Lower lobe of right lung (tissue), 2 donors: ENCODE measurements around the gene CACNA1A. TPM values are rescaled to one million over a fixed set of nuclear protein-coding genes. Genes with fewer than 3 reads are reported as not detected.

Experiments used
- ATAC-seq, 2 donors: fragments of 200-7000 bp; cut with Tn5 transposase; one replicate each; pipeline ENCODE4 v1.9.1; 2020 to 2022; ENCODE audit warnings: mild to moderate bottlenecking in 2 of 2, moderate library complexity in 2 of 2
- DNase-seq: peaks from one replicate; pipeline ENCODE4 v3.0.0-alpha.2; 2020
- H3K27ac ChIP-seq: fragments of 200-600 bp; one replicate; pipeline ENCODE4 v1.8.0; 2022
- H3K27me3 ChIP-seq: fragments of 200-600 bp; one replicate; pipeline ENCODE4 v1.8.0; 2022; ENCODE audit warnings: low read depth
- H3K36me3 ChIP-seq: fragments of 200-600 bp; one replicate; pipeline ENCODE4 v1.8.0; 2022; ENCODE audit warnings: mild to moderate bottlenecking
- H3K4me1 ChIP-seq: fragments of 200-600 bp; one replicate; pipeline ENCODE4 v1.8.0; 2022
- H3K4me3 ChIP-seq: fragments of 200-600 bp; one replicate; pipeline ENCODE4 v1.8.0; 2022; ENCODE audit warnings: mild to moderate bottlenecking
- H3K9me3 ChIP-seq: fragments of 200-600 bp; one replicate; pipeline ENCODE4 v1.8.0; 2022
- intact Hi-C: fragments of 100-400 bp; cut with DNase I; formaldehyde crosslinking; loops from one replicate; pipeline ENCODE4 v1.11.0; 2022
- total RNA-seq: library from RNA; stranded (reverse); fragmentation: NEBNext Ultra II Directional; extraction: Animal tissue kit (Norgen Biotek cat#: 25700); gene quantifications from one replicate; pipeline ENCODE4 v1.2.1, GENCODE V29; 2021
- TF ChIP-seq, protein P1 (sequence below): fragments of 200-600 bp; IDR thresholded peaks from one replicate; pipeline ENCODE4 v1.8.0; 2022; ENCODE audit warnings: antibody characterized with exemption, mild to moderate bottlenecking
- donor health status: DM: no; HTN: yes; CAD: no; lungs with severe emphysema.

CACNA1A gene
- total RNA-seq, 1 donor from 2014 or later, result 0.71 TPM

GRCh38 chr19:13398780-13399726, 107.2 kb downstream of the CACNA1A start:
- H3K9me3 ChIP-seq, result peaks cover 9% of the 10 kb centered on the region
- peaks cover 2% of the 10 kb centered on the region for H3K27me3 ChIP-seq
- no peak overlapping the region for H3K27ac ChIP-seq
- H3K4me3 ChIP-seq, result no peak overlapping the region
- no peaks in the 10 kb centered on the region for H3K4me1 ChIP-seq
- intact Hi-C loops, result no loop called here
- DNase-seq, result no peak
- TF ChIP-seq, protein P1, sequence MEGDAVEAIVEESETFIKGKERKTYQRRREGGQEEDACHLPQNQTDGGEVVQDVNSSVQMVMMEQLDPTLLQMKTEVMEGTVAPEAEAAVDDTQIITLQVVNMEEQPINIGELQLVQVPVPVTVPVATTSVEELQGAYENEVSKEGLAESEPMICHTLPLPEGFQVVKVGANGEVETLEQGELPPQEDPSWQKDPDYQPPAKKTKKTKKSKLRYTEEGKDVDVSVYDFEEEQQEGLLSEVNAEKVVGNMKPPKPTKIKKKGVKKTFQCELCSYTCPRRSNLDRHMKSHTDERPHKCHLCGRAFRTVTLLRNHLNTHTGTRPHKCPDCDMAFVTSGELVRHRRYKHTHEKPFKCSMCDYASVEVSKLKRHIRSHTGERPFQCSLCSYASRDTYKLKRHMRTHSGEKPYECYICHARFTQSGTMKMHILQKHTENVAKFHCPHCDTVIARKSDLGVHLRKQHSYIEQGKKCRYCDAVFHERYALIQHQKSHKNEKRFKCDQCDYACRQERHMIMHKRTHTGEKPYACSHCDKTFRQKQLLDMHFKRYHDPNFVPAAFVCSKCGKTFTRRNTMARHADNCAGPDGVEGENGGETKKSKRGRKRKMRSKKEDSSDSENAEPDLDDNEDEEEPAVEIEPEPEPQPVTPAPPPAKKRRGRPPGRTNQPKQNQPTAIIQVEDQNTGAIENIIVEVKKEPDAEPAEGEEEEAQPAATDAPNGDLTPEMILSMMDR, result no peak
- H3K36me3 ChIP-seq, result no peaks in the 10 kb centered on the region
- ATAC-seq, result no peak

DNA sequence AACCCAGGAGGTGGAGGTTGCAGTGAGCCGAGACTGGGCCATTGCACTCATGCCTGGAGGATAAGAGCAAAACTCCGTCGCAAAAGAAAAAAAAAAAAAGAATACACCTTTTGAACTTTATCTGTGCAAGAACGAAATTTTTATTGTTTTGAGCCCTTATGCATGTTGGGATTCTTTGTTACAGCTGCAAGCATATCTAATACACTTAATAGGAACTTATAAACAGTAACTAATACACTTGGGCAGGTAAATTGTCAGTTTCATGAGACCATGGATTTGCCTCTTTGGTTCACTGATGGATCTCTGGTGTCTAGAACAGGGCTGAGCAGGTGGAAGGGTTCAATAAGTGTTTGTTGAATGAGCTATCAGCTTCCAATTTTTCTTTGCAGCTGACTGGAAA, 108.1 kb downstream of the CACNA1A start:
- TF ChIP-seq, protein P1, result no peak
- no peak for ATAC-seq

GRCh38 chr19:13396250-13397080, 109.8 kb downstream of the CACNA1A start:
- no peaks in the 10 kb centered on the region for H3K4me1 ChIP-seq
- no peak overlapping the region for H3K4me3 ChIP-seq
- H3K36me3 ChIP-seq, result no peaks in the 10 kb centered on the region
- H3K9me3 ChIP-seq, result peaks cover 4% of the 10 kb centered on the region
- H3K27me3 ChIP-seq, result peaks cover 11% of the 10 kb centered on the region
- TF ChIP-seq, protein P1, result no peak
- H3K27ac ChIP-seq, result no peak overlapping the region
- DNase-seq (peak; percentile 54), ATAC-seq (peak; percentile 54 to 75)
- intact Hi-C loops, result no loop called here

More for the DNA sequence above, 108.1 kb downstream of the CACNA1A start:
- peaks cover 9% of the 10 kb centered on the region for H3K9me3 ChIP-seq
- peaks cover 6% of the 10 kb centered on the region for H3K27me3 ChIP-seq
- H3K27ac ChIP-seq, result no peak overlapping the region
- no peaks in the 10 kb centered on the region for H3K36me3 ChIP-seq
- H3K4me1 ChIP-seq, result no peaks in the 10 kb centered on the region
- intact Hi-C loops, result no loop called here
- no peak overlapping the region for H3K4me3 ChIP-seq
- no peak for DNase-seq

GRCh38 chr19:13382633-13382938, 123.7 kb downstream of the CACNA1A start:
- ATAC-seq, result no peak
- TF ChIP-seq, protein P1, result no peak
- peaks cover 4% of the 10 kb centered on the region for H3K27me3 ChIP-seq
- H3K36me3 ChIP-seq, result no peaks in the 10 kb centered on the region
- intact Hi-C loops, result no loop called here
- no peak overlapping the region for H3K4me3 ChIP-seq
- no peak for DNase-seq
- H3K4me1 ChIP-seq, result no peaks in the 10 kb centered on the region
- no peak overlapping the region for H3K27ac ChIP-seq
- no peaks in the 10 kb centered on the region for H3K9me3 ChIP-seq

DNA sequence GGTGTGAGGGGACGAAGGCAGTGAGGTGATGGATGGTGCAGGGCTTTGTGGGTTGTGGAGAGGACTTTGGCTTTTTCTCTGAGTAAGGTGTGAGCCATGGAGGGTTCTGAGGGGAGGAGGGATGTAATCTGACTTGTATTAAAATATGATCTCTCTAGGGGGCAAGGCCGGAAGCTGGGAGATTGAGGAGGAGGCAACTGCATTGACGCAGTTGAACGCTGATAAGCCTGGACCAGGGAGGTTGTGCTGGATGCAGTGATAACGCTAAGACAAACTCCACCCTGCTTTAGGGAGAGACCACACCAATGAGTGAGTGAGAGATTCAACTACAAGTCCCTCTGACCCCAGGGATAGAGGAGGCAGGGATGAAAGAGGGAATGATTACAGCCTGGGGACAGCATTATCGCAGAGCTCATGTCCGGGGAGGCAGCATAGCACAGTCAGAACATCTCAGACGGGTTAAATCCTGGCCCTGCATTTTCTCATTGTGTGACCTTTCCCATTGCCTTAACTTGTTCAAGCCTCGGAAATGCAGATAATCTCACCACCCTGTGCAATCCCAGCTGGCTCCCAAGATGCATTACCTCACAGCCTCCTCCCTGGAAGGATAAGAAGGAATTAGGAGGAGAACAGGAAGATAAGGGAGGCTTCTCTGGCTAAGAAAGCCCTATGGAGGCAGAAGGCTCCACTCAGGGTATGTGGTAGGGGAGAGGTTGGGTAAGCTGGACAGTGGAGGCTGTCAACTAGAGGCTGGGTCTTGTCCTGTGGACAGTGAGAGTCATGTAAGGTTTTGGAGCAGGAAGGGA, 124.2 kb downstream of the CACNA1A start:
- Histone ChIP-seq H3K4me3 (no peak overlapping the region), H3K27ac (no peak overlapping the region), H3K27me3 (peaks cover 4% of the 10 kb centered on the region), H3K36me3 (no peaks in the 10 kb centered on the region), H3K9me3 (no peaks in the 10 kb centered on the region), H3K4me1 (no peaks in the 10 kb centered on the region)
- intact Hi-C loops, result no loop called here
- DNase-seq, result no peak
- TF ChIP-seq, protein P1, result no peak
- no peak for ATAC-seq
